Neuronal stem cell (in vitro differentiated cells): ENCODE results near the gene ENDOD1.

Experiments
- DNase-seq: peaks from one replicate; pipeline ENCODE4 v3.0.0-alpha.2; 2013; ENCODE audit warnings: low spot score
- H2AFZ ChIP-seq: one replicate; pipeline ENCODE4 v1.6.1; 2013; ENCODE audit warnings: mild to moderate bottlenecking, low read length, inconsistent platforms
- H2AK5ac ChIP-seq: 2 replicates; pipeline ENCODE4 v1.6.1; 2013; ENCODE audit warnings: low read depth, mild to moderate bottlenecking, inconsistent platforms, low read length, moderate library complexity, mixed read lengths
- H2BK120ac ChIP-seq: 2 replicates; pipeline ENCODE4 v1.6.1; 2013; ENCODE audit warnings: low read depth, mild to moderate bottlenecking, inconsistent platforms, low read length, moderate library complexity, mixed read lengths
- H2BK12ac ChIP-seq: one replicate; pipeline ENCODE4 v1.6.1; 2013; ENCODE audit warnings: low read length, inconsistent platforms
- H2BK15ac ChIP-seq: 2 replicates; pipeline ENCODE4 v1.6.1; 2013; ENCODE audit warnings: mild to moderate bottlenecking, low read length, inconsistent platforms, mixed read lengths
- H2BK5ac ChIP-seq: one replicate; pipeline ENCODE4 v1.6.1; 2013; ENCODE audit warnings: inconsistent platforms, mild to moderate bottlenecking, low read length, moderate library complexity
- H3K14ac ChIP-seq: one replicate; pipeline ENCODE4 v1.6.1; 2013; ENCODE audit warnings: low read length, inconsistent platforms
- H3K18ac ChIP-seq: 2 replicates; pipeline ENCODE4 v1.6.1; 2013; ENCODE audit warnings: low read length, inconsistent platforms
- H3K23ac ChIP-seq: 2 replicates; pipeline ENCODE4 v1.6.1; 2013; ENCODE audit warnings: low read depth, mild to moderate bottlenecking, mixed read lengths, low read length, inconsistent platforms; ENCODE audit not compliant: poor library complexity
- H3K27ac ChIP-seq: replicated peaks from 3 replicates; pipeline ENCODE4 v1.5.1; 2013; ENCODE audit warnings: low read length, inconsistent platforms
- H3K27me3 ChIP-seq, 3 experiments: 2 replicates each; pipeline ENCODE4 v1.6.1; 2013; ENCODE audit warnings: low read length in 3 of 3, mild to moderate bottlenecking in 2 of 3, inconsistent platforms in 1 of 3, low read depth in 1 of 3, mixed read lengths in 1 of 3, moderate library complexity in 1 of 3; ENCODE audit not compliant: control insufficient read depth in 3 of 3, insufficient read depth in 3 of 3
- H3K36me3 ChIP-seq, 2 donors: replicated peaks in 1 of 2; 2 replicates each; pipeline ENCODE4 v1.6.1; 2013; ENCODE audit warnings: low read length in 2 of 2; ENCODE audit not compliant: control insufficient read depth in 2 of 2, insufficient read depth in 2 of 2
- H3K4ac ChIP-seq: 2 replicates; pipeline ENCODE4 v1.6.1; 2013; ENCODE audit warnings: inconsistent platforms, mild to moderate bottlenecking, low read length, moderate library complexity
- H3K4me1 ChIP-seq, 2 donors: 1 replicate in 1 of 2; 2 replicates in 1 of 2; pipeline ENCODE4 v1.6.1; 2013; ENCODE audit warnings: low read length in 2 of 2, low read depth in 1 of 2; ENCODE audit not compliant: control insufficient read depth in 2 of 2, insufficient read depth in 1 of 2
- H3K4me2 ChIP-seq: one replicate; pipeline ENCODE4 v1.6.1; 2013; ENCODE audit warnings: mild to moderate bottlenecking, low read length, inconsistent platforms; ENCODE audit not compliant: insufficient read depth, poor library complexity, severe bottlenecking
- H3K4me3 ChIP-seq, 2 donors: 2 replicates each; pipeline ENCODE4 v1.5.1; 2013; ENCODE audit warnings: low read length in 2 of 2, mild to moderate bottlenecking in 2 of 2, inconsistent platforms in 1 of 2, moderate library complexity in 1 of 2
- H3K79me1 ChIP-seq: one replicate; pipeline ENCODE4 v1.6.1; 2013; ENCODE audit warnings: low read depth, mild to moderate bottlenecking, inconsistent platforms, low read length, moderate library complexity
- H3K9ac ChIP-seq: one replicate; pipeline ENCODE4 v1.6.1; 2013; ENCODE audit warnings: mild to moderate bottlenecking, low read depth, low read length, inconsistent platforms; ENCODE audit not compliant: poor library complexity
- H3K9me3 ChIP-seq, 2 donors: replicated peaks in 1 of 2; 2 replicates each; pipeline versions ENCODE3 to v1.6.1; 2013; ENCODE audit warnings: low read length in 2 of 2, mild to moderate bottlenecking in 2 of 2, inconsistent platforms in 1 of 2, low read depth in 1 of 2, mixed read lengths in 1 of 2, moderate library complexity in 1 of 2; ENCODE audit not compliant: control insufficient read depth in 2 of 2, insufficient read depth in 1 of 2
- H4K8ac ChIP-seq: one replicate; pipeline ENCODE4 v1.6.1; 2013; ENCODE audit warnings: low read depth, mild to moderate bottlenecking, inconsistent platforms, low read length, moderate library complexity
- H4K91ac ChIP-seq: one replicate; pipeline ENCODE4 v1.6.1; 2013; ENCODE audit warnings: low read length, low read depth, mild to moderate bottlenecking, inconsistent platforms; ENCODE audit not compliant: poor library complexity
- WGBS, 2 donors: extraction: QIAGEN DNeasy Blood & Tissue Kit; methylation state at CpG; one replicate each; pipeline ENCODE4 v1.1.7; 2013; ENCODE audit warnings: missing lambda C conversion rate in 2 of 2, mixed read lengths in 1 of 2; ENCODE audit not compliant: insufficient read length in 2 of 2, insufficient replicate concordance in 1 of 2; ENCODE audit errors: extremely low coverage in 2 of 2; 5-methylcytosine and 5-hydroxymethylcytosine counted together

The ENDOD1 gene

GRCh38 chr11:95138448-95138847 is 48.8 kb downstream of the ENDOD1 start:
- H3K9me3 ChIP-seq = no peaks in the 10 kb centered on the region
- no peak overlapping the region for H3K4me3 ChIP-seq
- no peak overlapping the region for H4K91ac ChIP-seq
- H3K36me3 ChIP-seq = no peaks in the 10 kb centered on the region
- H3K4me2 ChIP-seq = no peak overlapping the region
- H3K4ac ChIP-seq = no peak overlapping the region
- H3K79me1 ChIP-seq = no peaks in the 10 kb centered on the region
- H3K4me1 ChIP-seq = no peaks in the 10 kb centered on the region
- no peak overlapping the region for H4K8ac ChIP-seq
- H3K23ac ChIP-seq = no peak overlapping the region
- no CpG with 5 or more reads among the region's 2 CpGs for WGBS, 2 donors
- no peak overlapping the region for H2AFZ ChIP-seq
- no peak for DNase-seq
- no peak overlapping the region for H2BK5ac ChIP-seq
- no peak overlapping the region for H2BK120ac ChIP-seq
- no peak overlapping the region for H3K27ac ChIP-seq
- H3K27me3 ChIP-seq = peaks cover 0 to 3% (median 0%) of the 10 kb centered on the region in 3 experiments
- no peak overlapping the region for H2BK15ac ChIP-seq
- H3K18ac ChIP-seq = no peak overlapping the region
- H2AK5ac ChIP-seq = no peak overlapping the region
- no peak overlapping the region for H2BK12ac ChIP-seq
- H3K14ac ChIP-seq = no peak overlapping the region
- no peak overlapping the region for H3K9ac ChIP-seq

DNA sequence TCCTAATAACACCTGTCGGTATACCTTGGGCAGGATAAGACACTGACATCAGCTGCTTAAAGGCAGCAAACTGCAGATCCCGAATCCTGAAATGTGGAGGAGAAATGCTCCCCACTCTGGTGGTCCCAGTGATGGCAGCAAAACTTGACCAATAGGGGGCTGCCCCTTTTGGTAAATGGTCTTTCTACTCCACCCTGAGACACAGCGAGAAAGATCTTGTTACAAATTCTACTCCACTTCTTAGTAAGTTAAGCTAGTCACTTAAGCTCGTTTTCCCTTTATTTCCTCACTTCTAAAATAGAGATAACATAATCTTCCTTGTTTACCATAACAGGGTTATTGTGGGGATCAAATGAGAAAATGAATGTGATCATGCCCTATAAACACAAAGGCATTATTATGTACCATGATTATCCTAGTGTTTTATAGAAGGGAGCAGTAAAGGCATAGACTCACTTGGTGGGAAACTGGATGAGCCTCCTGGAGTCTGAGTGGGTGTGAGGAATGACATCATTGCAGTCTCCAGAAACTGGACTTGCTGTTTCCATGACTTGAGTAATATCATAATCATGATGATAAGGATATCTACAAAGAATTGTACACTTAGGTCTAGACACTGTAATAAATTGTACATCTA is 50.9 kb downstream of the ENDOD1 start:
- H3K18ac ChIP-seq = no peak overlapping the region
- H4K91ac ChIP-seq = no peak overlapping the region
- no peak overlapping the region for H2AK5ac ChIP-seq
- no peak overlapping the region for H4K8ac ChIP-seq
- H3K9ac ChIP-seq = no peak overlapping the region
- no peaks in the 10 kb centered on the region for H3K4me1 ChIP-seq
- H3K27me3 ChIP-seq = peaks cover 0 to 3% (median 0%) of the 10 kb centered on the region in 3 experiments
- H2AFZ ChIP-seq = no peak overlapping the region
- no peak overlapping the region for H2BK12ac ChIP-seq
- no peaks in the 10 kb centered on the region for H3K79me1 ChIP-seq
- H2BK5ac ChIP-seq = no peak overlapping the region
- no peak for DNase-seq
- no peak overlapping the region for H3K14ac ChIP-seq
- no peaks in the 10 kb centered on the region for H3K36me3 ChIP-seq
- no peak overlapping the region for H2BK15ac ChIP-seq
- H3K4ac ChIP-seq = no peak overlapping the region
- H2BK120ac ChIP-seq = no peak overlapping the region
- no peak overlapping the region for H3K4me3 ChIP-seq
- no peak overlapping the region for H3K27ac ChIP-seq
- no peak overlapping the region for H3K23ac ChIP-seq
- no peaks in the 10 kb centered on the region for H3K9me3 ChIP-seq
- WGBS, 2 donors = no CpG with 5 or more reads among the region's 4 CpGs
- H3K4me2 ChIP-seq = no peak overlapping the region

GRCh38 chr11:95142431-95142830 is 52.8 kb downstream of the ENDOD1 start:
- Histone ChIP-seq H3K27me3 (peaks cover 0 to 3% (median 0%) of the 10 kb centered on the region in 3 experiments), H3K4ac (no peak overlapping the region), H3K23ac (no peak overlapping the region), H3K18ac (no peak overlapping the region), H2BK12ac (no peak overlapping the region), H4K8ac (no peak overlapping the region), H2BK5ac (no peak overlapping the region), H3K27ac (no peak overlapping the region), H3K9ac (no peak overlapping the region), H2AFZ (no peak overlapping the region), H2BK120ac (no peak overlapping the region), H3K4me1 (peaks cover 2% of the 10 kb centered on the region in 2 donors), H2AK5ac (no peak overlapping the region), H3K4me2 (no peak overlapping the region), H2BK15ac (no peak overlapping the region), H3K36me3 (no peaks in the 10 kb centered on the region), H4K91ac (no peak overlapping the region), H3K79me1 (no peaks in the 10 kb centered on the region), H3K14ac (no peak overlapping the region), H3K4me3 (no peak overlapping the region), H3K9me3 (no peaks in the 10 kb centered on the region)
- DNase-seq = no peak
- WGBS, 2 donors = no CpG with 5 or more reads among the region's 2 CpGs

GRCh38 chr11:95143106-95143681 is 53.5 kb downstream of the ENDOD1 start:
- no CpG with 5 or more reads among the region's 6 CpGs for WGBS, 2 donors
- peaks cover 0 to 3% (median 0%) of the 10 kb centered on the region in 3 experiments for H3K27me3 ChIP-seq
- no peak for DNase-seq

More at GRCh38 chr11:95143106-95143681, 53.5 kb downstream of the ENDOD1 start:
- Histone ChIP-seq H2BK5ac (no peak overlapping the region), H3K4me1 (peaks cover 2 to 6% of the 10 kb centered on the region in 2 donors), H4K91ac (no peak overlapping the region), H3K9me3 (no peaks in the 10 kb centered on the region), H3K4me3 (no peak overlapping the region), H3K14ac (no peak overlapping the region), H3K79me1 (no peaks in the 10 kb centered on the region), H3K9ac (no peak overlapping the region), H2BK120ac (no peak overlapping the region), H3K4ac (no peak overlapping the region), H3K23ac (no peak overlapping the region), H4K8ac (no peak overlapping the region), H2BK12ac (no peak overlapping the region), H3K4me2 (no peak overlapping the region), H3K36me3 (no peaks in the 10 kb centered on the region), H2BK15ac (no peak overlapping the region), H2AFZ (no peak overlapping the region), H2AK5ac (no peak overlapping the region), H3K18ac (no peak overlapping the region), H3K27ac (no peak overlapping the region)
